H9 (cell line): ENCODE results near the gene MAP3K7CL. TPM values are rescaled to one million over a fixed set of nuclear protein-coding genes. Genes with fewer than 3 reads are reported as not detected.
"Not testable (repeated sequence)": the region's sequence is repeated elsewhere in the genome, so short reads cannot be mapped to it uniquely, and the experiment has no call there.

Experiments
- DNase-seq: peaks from one replicate; pipeline ENCODE4 v3.0.0-alpha.2; 2017
- H2AFZ ChIP-seq: one replicate; pipeline ENCODE4 v1.6.1; 2013; ENCODE audit warnings: mild to moderate bottlenecking, low read length, control low read depth, moderate library complexity
- H2AK5ac ChIP-seq: 2 replicates; pipeline ENCODE4 v1.6.1; 2013; ENCODE audit warnings: low read length, control low read depth, mixed read lengths; ENCODE audit not compliant: insufficient read length
- H2BK120ac ChIP-seq: one replicate; pipeline ENCODE4 v1.6.1; 2013; ENCODE audit warnings: low read depth, mild to moderate bottlenecking, low read length, control low read depth, inconsistent platforms; ENCODE audit not compliant: poor library complexity, severe bottlenecking
- H2BK12ac ChIP-seq: 2 replicates; pipeline ENCODE4 v1.6.1; 2013; ENCODE audit warnings: low read length, control low read depth, mixed read lengths, low read depth; ENCODE audit not compliant: insufficient read length
- H2BK15ac ChIP-seq: 2 replicates; pipeline ENCODE4 v1.6.1; 2013; ENCODE audit warnings: low read depth, low read length, control low read depth
- H2BK20ac ChIP-seq: one replicate; pipeline ENCODE4 v1.6.1; 2013; ENCODE audit warnings: low read depth, mild to moderate bottlenecking, low read length, control low read depth, inconsistent platforms; ENCODE audit not compliant: poor library complexity, severe bottlenecking
- H2BK5ac ChIP-seq: 2 replicates; pipeline ENCODE4 v1.6.1; 2013; ENCODE audit warnings: low read length, control low read depth, mixed read lengths; ENCODE audit not compliant: insufficient read length
- H3K14ac ChIP-seq: 2 replicates; pipeline ENCODE4 v1.6.1; 2013; ENCODE audit warnings: low read length, control low read depth; ENCODE audit not compliant: insufficient read depth
- H3K18ac ChIP-seq: 2 replicates; pipeline ENCODE4 v1.6.1; 2013; ENCODE audit warnings: low read depth, mild to moderate bottlenecking, mixed read lengths, low read length, control low read depth; ENCODE audit not compliant: insufficient read length
- H3K23ac ChIP-seq: 2 replicates; pipeline ENCODE4 v1.6.1; 2013; ENCODE audit warnings: low read length, control low read depth, mixed read lengths, low read depth; ENCODE audit not compliant: insufficient read length
- H3K23me2 ChIP-seq: 2 replicates; pipeline ENCODE4 v1.6.1; 2013; ENCODE audit warnings: low read depth, mild to moderate bottlenecking, mixed read lengths, low read length, control low read depth; ENCODE audit not compliant: insufficient read length, poor library complexity, severe bottlenecking
- H3K27ac ChIP-seq: 2 replicates; pipeline ENCODE4 v1.5.1; 2013; ENCODE audit warnings: low read length, control low read depth, mixed read lengths, low read depth; ENCODE audit not compliant: insufficient read length
- H3K27me3 ChIP-seq: 2 replicates; pipeline ENCODE4 v1.6.1; 2013; ENCODE audit warnings: low read length, control low read depth, inconsistent platforms; ENCODE audit not compliant: insufficient read depth
- H3K4ac ChIP-seq: 2 replicates; pipeline ENCODE4 v1.6.1; 2013; ENCODE audit warnings: low read depth, mild to moderate bottlenecking, control low read depth, inconsistent platforms, low read length, moderate library complexity
- H3K4me1 ChIP-seq: 2 replicates; pipeline ENCODE4 v1.6.1; 2013; ENCODE audit warnings: low read length, control low read depth, inconsistent platforms; ENCODE audit not compliant: insufficient read depth
- H3K4me2 ChIP-seq: 2 replicates; pipeline ENCODE4 v1.6.1; 2013; ENCODE audit warnings: low read length, control low read depth, mixed read lengths; ENCODE audit not compliant: insufficient read length, insufficient read depth
- H3K56ac ChIP-seq: 2 replicates; pipeline ENCODE4 v1.6.1; 2013; ENCODE audit warnings: low read depth, mild to moderate bottlenecking, mixed read lengths, low read length, control low read depth; ENCODE audit not compliant: insufficient read length
- H3K79me1 ChIP-seq: 2 replicates; pipeline ENCODE4 v1.6.1; 2013; ENCODE audit warnings: low read depth, mild to moderate bottlenecking, moderate library complexity, low read length, control low read depth, inconsistent platforms; ENCODE audit not compliant: insufficient read depth, poor library complexity, severe bottlenecking
- H3K79me2 ChIP-seq: 2 replicates; pipeline ENCODE4 v1.6.1; 2013; ENCODE audit warnings: low read length, control low read depth, inconsistent platforms; ENCODE audit not compliant: insufficient read depth
- H3K9ac ChIP-seq: 2 replicates; pipeline ENCODE4 v1.6.1; 2013; ENCODE audit warnings: low read length, control low read depth, mixed read lengths; ENCODE audit not compliant: insufficient read length; ENCODE audit errors: extremely low read depth
- H3K9me3 ChIP-seq: one replicate; pipeline ENCODE4 v1.6.1; 2013; ENCODE audit warnings: low read depth, low read length, inconsistent platforms; ENCODE audit not compliant: control insufficient read depth
- H3T11ph ChIP-seq: one replicate; pipeline ENCODE4 v1.6.1; 2013; ENCODE audit warnings: mild to moderate bottlenecking, low read length, control low read depth, inconsistent platforms
- H4K20me1 ChIP-seq: one replicate; pipeline ENCODE4 v1.6.1; 2013; ENCODE audit not compliant: control insufficient read depth, insufficient read length, insufficient read depth
- H4K5ac ChIP-seq: 2 replicates; pipeline ENCODE4 v1.6.1; 2013; ENCODE audit warnings: low read depth, mild to moderate bottlenecking, mixed read lengths, low read length, control low read depth; ENCODE audit not compliant: insufficient read length
- H4K8ac ChIP-seq: replicated peaks from 2 replicates; pipeline ENCODE4 v1.6.1; 2013; ENCODE audit warnings: low read length, control low read depth, mixed read lengths, low read depth; ENCODE audit not compliant: insufficient read length
- H4K91ac ChIP-seq: 2 replicates; pipeline ENCODE4 v1.6.1; 2013; ENCODE audit warnings: low read depth, mild to moderate bottlenecking, moderate library complexity, mixed read lengths, low read length, control low read depth; ENCODE audit not compliant: insufficient read length
- H3K27ac Mint-ChIP-seq, 3 experiments: 2 replicates in 2 of 3; 3 replicates in 1 of 3; pipeline ENCODE4 v1.8.0; 2020 to 2021; ENCODE audit warnings: mixed read lengths in 3 of 3, mild to moderate bottlenecking in 1 of 3, moderate library complexity in 1 of 3
- H3K27me3 Mint-ChIP-seq: 2 replicates; pipeline ENCODE4 v1.8.0; 2021; ENCODE audit warnings: low read depth, mild to moderate bottlenecking, moderate library complexity, mixed read lengths
- H3K36me3 Mint-ChIP-seq, 3 experiments: 2 replicates in 2 of 3; 3 replicates in 1 of 3; pipeline ENCODE4 v1.8.0; 2020 to 2021; ENCODE audit warnings: low read depth in 3 of 3, mixed read lengths in 3 of 3; ENCODE audit not compliant: insufficient read depth in 1 of 3
- H3K4me1 Mint-ChIP-seq, 2 experiments: 2 replicates each; pipeline ENCODE4 v1.8.0; 2020; ENCODE audit warnings: mixed read lengths in 2 of 2
- H3K4me3 Mint-ChIP-seq, 2 experiments: 2 replicates in 1 of 2; 3 replicates in 1 of 2; pipeline ENCODE4 v1.8.0; 2020 to 2021; ENCODE audit warnings: mild to moderate bottlenecking in 2 of 2, mixed read lengths in 2 of 2, moderate library complexity in 1 of 2
- H3K9me3 Mint-ChIP-seq, 2 experiments: 2 replicates in 1 of 2; 3 replicates in 1 of 2; pipeline ENCODE4 v1.8.0; 2020; ENCODE audit warnings: mild to moderate bottlenecking in 2 of 2, mixed read lengths in 2 of 2, moderate library complexity in 1 of 2
- CTCF ChIP-seq: fragments of 200-600 bp; sonication (generic); conservative IDR thresholded peaks from 3 replicates; pipeline ENCODE4 v1.8.0; 2021; ENCODE audit warnings: antibody characterized with exemption, mild to moderate bottlenecking
- WGBS: extraction: QIAGEN DNeasy Blood & Tissue Kit; methylation state at CpG from one replicate; pipeline ENCODE4 v1.1.7; 2013; ENCODE audit warnings: missing lambda C conversion rate, low lambda C conversion rate, mixed read lengths; ENCODE audit not compliant: insufficient read length; ENCODE audit errors: extremely low coverage; 5-methylcytosine and 5-hydroxymethylcytosine counted together
- total RNA-seq: library from RNA; stranded (reverse); gene quantifications from 2 replicates; pipeline ENCODE4 v1.2.1, GENCODE V29; 2021

Gene MAP3K7CL
- total RNA-seq, 1 experiment from 2014 or later, result not detected

- no peak overlapping the region for H2AK5ac ChIP-seq
- no peaks in the 10 kb centered on the region for H3K23me2 ChIP-seq
- Mint-ChIP-seq H3K9me3 (no peaks in the 10 kb centered on the region), H3K4me3 (no peak overlapping the region), H3K27ac (no peak overlapping the region), H3K36me3 (no peaks in the 10 kb centered on the region), H3K4me1 (no peaks in the 10 kb centered on the region), H3K27me3 (no peaks in the 10 kb centered on the region)
- no peak overlapping the region for H3K4me2 ChIP-seq
- no peak overlapping the region for H4K91ac ChIP-seq
- H4K20me1 ChIP-seq, result no peaks in the 10 kb centered on the region
- no peak overlapping the region for H2BK15ac ChIP-seq
- H3K79me2 ChIP-seq, result no peaks in the 10 kb centered on the region
- no peak overlapping the region for H4K5ac ChIP-seq
- no peak overlapping the region for H3K18ac ChIP-seq
- no peak overlapping the region for H2AFZ ChIP-seq
- H3K27me3 ChIP-seq, result no peaks in the 10 kb centered on the region
- H3T11ph ChIP-seq, result no peak overlapping the region
- H3K14ac ChIP-seq, result no peak overlapping the region
- H3K23ac ChIP-seq, result no peak overlapping the region
- H2BK12ac ChIP-seq, result no peak overlapping the region
- H2BK5ac ChIP-seq, result no peak overlapping the region
- no peak overlapping the region for H2BK120ac ChIP-seq
- H3K79me1 ChIP-seq, result no peaks in the 10 kb centered on the region
- no peak overlapping the region for H3K56ac ChIP-seq
- no peak for TF ChIP-seq CTCF
- no peak overlapping the region for H3K27ac ChIP-seq
- no peaks in the 10 kb centered on the region for H3K9me3 ChIP-seq
- DNase-seq, result no peak
- H3K4me1 ChIP-seq, result no peaks in the 10 kb centered on the region
- H4K8ac ChIP-seq, result no peak overlapping the region
- WGBS, result no CpG with 5 or more reads among the region's 1 CpG
- no peak overlapping the region for H3K4ac ChIP-seq
- no peak overlapping the region for H3K9ac ChIP-seq
- no peak overlapping the region for H2BK20ac ChIP-seq
Measured at GRCh38 chr21:29166853-29167252, 36.4 kb downstream of the MAP3K7CL start.

- not testable (repeated sequence) for H2BK120ac ChIP-seq, H3K4me1 ChIP-seq, H2BK20ac ChIP-seq, H3K9ac ChIP-seq, H2AFZ ChIP-seq, H2BK12ac ChIP-seq, H3K23me2 ChIP-seq, H4K5ac ChIP-seq, H3K79me1 ChIP-seq, H2BK15ac ChIP-seq, H3K4me1 Mint-ChIP-seq, H3K4me3 Mint-ChIP-seq, H3K27me3 ChIP-seq, H3K4me2 ChIP-seq, H3K18ac ChIP-seq, H4K8ac ChIP-seq, H3K4ac ChIP-seq, H3K56ac ChIP-seq, H3K9me3 ChIP-seq, H3K23ac ChIP-seq, H3K27ac Mint-ChIP-seq, H3T11ph ChIP-seq, H3K27ac ChIP-seq, DNase-seq, H3K9me3 Mint-ChIP-seq, H4K91ac ChIP-seq, H3K36me3 Mint-ChIP-seq, H2BK5ac ChIP-seq, H3K14ac ChIP-seq, H3K27me3 Mint-ChIP-seq, H2AK5ac ChIP-seq, H4K20me1 ChIP-seq, H3K79me2 ChIP-seq
- WGBS, result no CpG with 5 or more reads among the region's 8 CpGs
Measured at GRCh38 chr21:29167481-29167880, 37.0 kb downstream of the MAP3K7CL start.
